ENCODE data around the gene ZBTB42.

DNA sequence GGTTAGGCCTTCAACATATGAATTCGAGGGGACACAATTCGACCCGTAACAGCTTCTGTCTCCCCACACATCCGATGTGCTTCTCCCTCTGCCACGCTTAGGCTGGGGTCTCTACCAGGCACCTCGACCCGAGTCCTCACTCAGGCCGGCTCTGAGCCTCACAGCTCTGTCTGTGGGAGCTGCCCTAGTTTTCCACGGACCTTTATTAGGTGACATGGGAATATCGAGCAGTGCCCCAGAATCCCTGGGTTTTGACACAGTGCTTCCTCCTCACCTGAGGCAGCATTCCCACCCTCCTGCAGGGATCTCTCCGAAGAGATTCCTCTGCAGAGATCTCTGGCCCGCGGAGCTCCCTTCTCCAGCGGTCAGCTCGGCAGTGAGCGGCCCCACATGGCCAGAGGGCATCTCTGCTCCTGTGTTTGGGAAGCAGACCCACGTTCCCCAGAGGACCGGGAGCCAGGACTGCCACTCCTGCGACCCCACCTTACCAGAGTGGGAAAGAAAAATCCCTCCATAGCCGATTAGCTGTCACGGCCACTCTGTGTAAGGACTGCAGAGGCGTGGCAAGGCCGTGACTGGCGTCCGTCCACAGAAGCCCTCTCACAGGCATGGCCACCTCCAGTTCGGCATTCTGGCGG is 21.2 kb downstream of the ZBTB42 start:
- TF ChIP-seq CEBPB (IDR thresholded peaks at IDR 0.05) (no peak), TAF1 (IDR thresholded peaks at IDR 0.05; ENCODE audit: low read depth) (no peak), EP300 (IDR thresholded peaks at IDR 0.05; ENCODE audit: borderline replicate concordance) (no peak), YY1 (IDR thresholded peaks at IDR 0.05; ENCODE audit: low read depth) (no peak), NFIC (IDR thresholded peaks at IDR 0.05) (no peak), CREB1 (IDR thresholded peaks at IDR 0.05; ENCODE audit: low read depth) (no peak), EGR1 (IDR thresholded peaks at IDR 0.05) (no peak), RAD21 (IDR thresholded peaks at IDR 0.05; ENCODE audit: low read depth) (no peak), FOXM1 (IDR thresholded peaks at IDR 0.05; ENCODE audit: borderline replicate concordance, low read depth) (no peak), TCF12 (IDR thresholded peaks at IDR 0.05; ENCODE audit: low read depth) (no peak)
- TF ChIP-seq, protein P1, sequence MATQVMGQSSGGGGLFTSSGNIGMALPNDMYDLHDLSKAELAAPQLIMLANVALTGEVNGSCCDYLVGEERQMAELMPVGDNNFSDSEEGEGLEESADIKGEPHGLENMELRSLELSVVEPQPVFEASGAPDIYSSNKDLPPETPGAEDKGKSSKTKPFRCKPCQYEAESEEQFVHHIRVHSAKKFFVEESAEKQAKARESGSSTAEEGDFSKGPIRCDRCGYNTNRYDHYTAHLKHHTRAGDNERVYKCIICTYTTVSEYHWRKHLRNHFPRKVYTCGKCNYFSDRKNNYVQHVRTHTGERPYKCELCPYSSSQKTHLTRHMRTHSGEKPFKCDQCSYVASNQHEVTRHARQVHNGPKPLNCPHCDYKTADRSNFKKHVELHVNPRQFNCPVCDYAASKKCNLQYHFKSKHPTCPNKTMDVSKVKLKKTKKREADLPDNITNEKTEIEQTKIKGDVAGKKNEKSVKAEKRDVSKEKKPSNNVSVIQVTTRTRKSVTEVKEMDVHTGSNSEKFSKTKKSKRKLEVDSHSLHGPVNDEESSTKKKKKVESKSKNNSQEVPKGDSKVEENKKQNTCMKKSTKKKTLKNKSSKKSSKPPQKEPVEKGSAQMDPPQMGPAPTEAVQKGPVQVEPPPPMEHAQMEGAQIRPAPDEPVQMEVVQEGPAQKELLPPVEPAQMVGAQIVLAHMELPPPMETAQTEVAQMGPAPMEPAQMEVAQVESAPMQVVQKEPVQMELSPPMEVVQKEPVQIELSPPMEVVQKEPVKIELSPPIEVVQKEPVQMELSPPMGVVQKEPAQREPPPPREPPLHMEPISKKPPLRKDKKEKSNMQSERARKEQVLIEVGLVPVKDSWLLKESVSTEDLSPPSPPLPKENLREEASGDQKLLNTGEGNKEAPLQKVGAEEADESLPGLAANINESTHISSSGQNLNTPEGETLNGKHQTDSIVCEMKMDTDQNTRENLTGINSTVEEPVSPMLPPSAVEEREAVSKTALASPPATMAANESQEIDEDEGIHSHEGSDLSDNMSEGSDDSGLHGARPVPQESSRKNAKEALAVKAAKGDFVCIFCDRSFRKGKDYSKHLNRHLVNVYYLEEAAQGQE (IDR thresholded peaks at IDR 0.05; ENCODE audit: low read depth) = no peak
- TF ChIP-seq, protein P2, sequence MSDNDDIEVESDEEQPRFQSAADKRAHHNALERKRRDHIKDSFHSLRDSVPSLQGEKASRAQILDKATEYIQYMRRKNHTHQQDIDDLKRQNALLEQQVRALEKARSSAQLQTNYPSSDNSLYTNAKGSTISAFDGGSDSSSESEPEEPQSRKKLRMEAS (IDR thresholded peaks at IDR 0.05) = no peak

All from Ishikawa (cell line).